CD4-positive, alpha-beta memory T cell (primary cell): Measurements from ENCODE around the gene AS3MT. TPM values are rescaled to one million over a fixed set of nuclear protein-coding genes. Genes with fewer than 3 reads are reported as not detected.

ENCODE experiments used
- CTCF ChIA-PET: fragments of 350-600 bp; sonication (Branson Sonifier 250); formaldehyde crosslinking; loops from one replicate; lab custom pipeline; 2021; ENCODE audit warnings: inconsistent platforms; ENCODE audit not compliant: partially characterized antibody; lab: Charles Lee
- POLR2A ChIA-PET: fragments of 350-600 bp; sonication (Branson Sonifier 250); formaldehyde crosslinking; loops from one replicate; lab custom pipeline; 2021; ENCODE audit not compliant: partially characterized antibody; lab: Charles Lee
- DNase-seq, 5 donors: peaks; one replicate each; pipeline versions ENCODE4 v3.0.0 to v3.0.0-alpha.2; 2020 to 2022; ENCODE audit warnings: mixed read lengths in 1 of 5
- H3K27ac ChIP-seq: one replicate; pipeline ENCODE4 v1.7.0; 2013; ENCODE audit warnings: low read depth, low read length
- H3K27me3 ChIP-seq: 2 replicates; pipeline ENCODE4 v1.7.0; 2013; ENCODE audit warnings: mild to moderate bottlenecking, low read length, moderate library complexity; ENCODE audit not compliant: insufficient read depth
- H3K36me3 ChIP-seq: 2 replicates; pipeline ENCODE4 v1.7.0; 2013; ENCODE audit warnings: mild to moderate bottlenecking, low read length, moderate library complexity; ENCODE audit not compliant: insufficient read depth
- H3K4me1 ChIP-seq: 2 replicates; pipeline ENCODE4 v1.7.0; 2013; ENCODE audit warnings: mild to moderate bottlenecking, low read length, moderate library complexity; ENCODE audit not compliant: insufficient read depth
- H3K4me3 ChIP-seq, 2 donors: one replicate each; pipeline ENCODE4 v1.7.0; 2013; ENCODE audit warnings: low read length in 2 of 2, mild to moderate bottlenecking in 1 of 2
- H3K9me3 ChIP-seq, 2 donors: one replicate each; pipeline ENCODE4 v1.7.0; 2013; ENCODE audit warnings: low read length in 2 of 2, control low read depth in 1 of 2; ENCODE audit not compliant: control insufficient read depth in 1 of 2
- H3K27ac Mint-ChIP-seq, 7 donors: one replicate each; pipeline ENCODE4 v1.8.0; 2020 to 2021; ENCODE audit warnings: mixed read lengths in 7 of 7, mild to moderate bottlenecking in 6 of 7, inconsistent platforms in 3 of 7, moderate library complexity in 3 of 7
- H3K27me3 Mint-ChIP-seq, 2 donors: one replicate each; pipeline ENCODE4 v1.8.0; 2020 to 2021; ENCODE audit warnings: mixed read lengths in 2 of 2
- H3K36me3 Mint-ChIP-seq, 2 donors: one replicate each; pipeline ENCODE4 v1.8.0; 2020 to 2021; ENCODE audit warnings: mixed read lengths in 2 of 2, inconsistent platforms in 1 of 2, mild to moderate bottlenecking in 1 of 2
- H3K4me1 Mint-ChIP-seq, 4 donors: one replicate each; pipeline ENCODE4 v1.8.0; 2020 to 2021; ENCODE audit warnings: mixed read lengths in 4 of 4, mild to moderate bottlenecking in 1 of 4
- H3K4me3 Mint-ChIP-seq, 8 donors: one replicate each; pipeline ENCODE4 v1.8.0; 2020 to 2021; ENCODE audit warnings: mixed read lengths in 8 of 8, mild to moderate bottlenecking in 7 of 8, moderate library complexity in 6 of 8, inconsistent platforms in 3 of 8
- H3K9me3 Mint-ChIP-seq, 8 donors: one replicate each; pipeline ENCODE4 v1.8.0; 2020 to 2021; ENCODE audit warnings: mixed read lengths in 8 of 8, mild to moderate bottlenecking in 5 of 8, inconsistent platforms in 3 of 8, moderate library complexity in 1 of 8
- intact Hi-C: fragments of 100-400 bp; cut with micrococcal nuclease; formaldehyde crosslinking; loops from one replicate; pipeline ENCODE4 v1.15.1; 2023
- polyA plus RNA-seq, 2 donors: library from polyadenylated mRNA; unstranded; fragments of 300-500 nt; fragmentation: Illumina TruSeq; gene quantifications; one replicate each; pipeline ENCODE4 v1.2.3, GENCODE V29; 2021
- total RNA-seq, 2 experiments: library from RNA; stranded (reverse); gene quantifications; one replicate each; pipeline ENCODE4 v1.2.3, GENCODE V29; 2021

Gene AS3MT
- total and polyA plus RNA-seq, 4 experiments from 2014 or later = 0.14 to 2.3 (median 2.3) TPM; not detected in 1

GRCh38 chr10:102945962-102946361, 76.7 kb downstream of the AS3MT start:
- H3K9me3 Mint-ChIP-seq = no peaks in the 10 kb centered on the region
- ChIA-PET POLR2A (interaction anchor here (1.2 kb wide), 1 partner anchor 14 kb away, joined by 3 read pairs; no protein-coding TSS in a partner anchor), CTCF (no interaction called here)

GRCh38 chr10:102946992-102947391, 77.7 kb downstream of the AS3MT start:
- Mint-ChIP-seq H3K27ac (no peak overlapping the region), H3K4me1 (peaks cover 0 to 7% (median 2%) of the 10 kb centered on the region in 4 donors), H3K9me3 (no peaks in the 10 kb centered on the region), H3K36me3 (peaks cover 0 to 3% of the 10 kb centered on the region in 2 donors), H3K4me3 (no peak overlapping the region), H3K27me3 (no peaks in the 10 kb centered on the region)
- Histone ChIP-seq H3K9me3 (no peaks in the 10 kb centered on the region), H3K4me3 (no peak overlapping the region), H3K36me3 (no peaks in the 10 kb centered on the region), H3K27ac (no peak overlapping the region), H3K4me1 (no peaks in the 10 kb centered on the region), H3K27me3 (no peaks in the 10 kb centered on the region)
- intact Hi-C loops = no loop called here
- no peak for DNase-seq
- ChIA-PET POLR2A (no interaction called here), CTCF (no interaction called here)

More at GRCh38 chr10:102945962-102946361, 76.7 kb downstream of the AS3MT start:
- Mint-ChIP-seq H3K4me1 (peaks cover 0 to 7% (median 2%) of the 10 kb centered on the region in 4 donors), H3K36me3 (peaks cover 3 to 7% of the 10 kb centered on the region in 2 donors), H3K27ac (peak overlapping the region in 1 of 7 donors; percentile 45), H3K4me3 (no peak overlapping the region), H3K27me3 (no peaks in the 10 kb centered on the region)
- Histone ChIP-seq H3K27me3 (no peaks in the 10 kb centered on the region), H3K36me3 (no peaks in the 10 kb centered on the region), H3K27ac (no peak overlapping the region), H3K4me3 (no peak overlapping the region), H3K9me3 (no peaks in the 10 kb centered on the region), H3K4me1 (no peaks in the 10 kb centered on the region)
- intact Hi-C loops = no loop called here
- DNase-seq = no peak

- Mint-ChIP-seq H3K36me3 (peaks cover 0 to 3% of the 10 kb centered on the region in 2 donors), H3K4me3 (no peak overlapping the region), H3K27ac (peak overlapping the region in 1 of 7 donors; percentile 18), H3K4me1 (peaks cover 0 to 7% (median 3%) of the 10 kb centered on the region in 4 donors), H3K27me3 (no peaks in the 10 kb centered on the region), H3K9me3 (no peaks in the 10 kb centered on the region)
- ChIA-PET POLR2A (no interaction called here), CTCF (no interaction called here)
- H3K27ac ChIP-seq = no peak overlapping the region
- no peaks in the 10 kb centered on the region for H3K36me3 ChIP-seq
- DNase-seq = no peak
- no peak overlapping the region for H3K4me3 ChIP-seq
- H3K9me3 ChIP-seq = no peaks in the 10 kb centered on the region
- no peaks in the 10 kb centered on the region for H3K4me1 ChIP-seq
- intact Hi-C loops = no loop called here
- no peaks in the 10 kb centered on the region for H3K27me3 ChIP-seq
Measured at GRCh38 chr10:102948176-102948575, 78.9 kb downstream of the AS3MT start.

- Histone ChIP-seq H3K9me3 (no peaks in the 10 kb centered on the region), H3K36me3 (no peaks in the 10 kb centered on the region), H3K4me1 (no peaks in the 10 kb centered on the region), H3K4me3 (no peak overlapping the region), H3K27me3 (no peaks in the 10 kb centered on the region), H3K27ac (no peak overlapping the region)
- peaks cover 0 to 7% (median 3%) of the 10 kb centered on the region in 4 donors for H3K4me1 Mint-ChIP-seq
- H3K27me3 Mint-ChIP-seq = no peaks in the 10 kb centered on the region
- ChIA-PET POLR2A (no interaction called here), CTCF (no interaction called here)
- peak overlapping the region in 1 of 7 donors; percentile 36 for H3K27ac Mint-ChIP-seq
- no peak for DNase-seq
- intact Hi-C loops = no loop called here
- H3K36me3 Mint-ChIP-seq = peaks cover 0 to 3% of the 10 kb centered on the region in 2 donors
- no peak overlapping the region for H3K4me3 Mint-ChIP-seq
- no peaks in the 10 kb centered on the region for H3K9me3 Mint-ChIP-seq
Measured at GRCh38 chr10:102948786-102949185, 79.5 kb downstream of the AS3MT start.

- H3K36me3 Mint-ChIP-seq = peaks cover 0 to 6% of the 10 kb centered on the region in 2 donors
- H3K4me1 ChIP-seq = no peaks in the 10 kb centered on the region
- no peaks in the 10 kb centered on the region for H3K9me3 ChIP-seq
- H3K4me1 Mint-ChIP-seq = peaks cover 0 to 7% (median under 1%) of the 10 kb centered on the region in 4 donors
- no peak for DNase-seq
- POLR2A ChIA-PET = no interaction called here
- H3K36me3 ChIP-seq = no peaks in the 10 kb centered on the region
- no peak overlapping the region for H3K27ac Mint-ChIP-seq
- no peaks in the 10 kb centered on the region for H3K9me3 Mint-ChIP-seq
- no peak overlapping the region for H3K27ac ChIP-seq
- no peaks in the 10 kb centered on the region for H3K27me3 Mint-ChIP-seq
- no peak overlapping the region for H3K4me3 ChIP-seq
- H3K4me3 Mint-ChIP-seq = no peak overlapping the region
- intact Hi-C loops = no loop called here
- CTCF ChIA-PET = no interaction called here
- no peaks in the 10 kb centered on the region for H3K27me3 ChIP-seq
Measured at GRCh38 chr10:102949916-102950315, 80.6 kb downstream of the AS3MT start.

GRCh38 chr10:102951316-102951715, 82.0 kb downstream of the AS3MT start:
- ChIA-PET POLR2A (no interaction called here), CTCF (interaction anchor here (0.7 kb wide), 1 partner anchor 775 kb away, joined by 3 read pairs; no protein-coding TSS in a partner anchor)

More at GRCh38 chr10:102951316-102951715, 82.0 kb downstream of the AS3MT start:
- no peaks in the 10 kb centered on the region for H3K27me3 ChIP-seq
- no peaks in the 10 kb centered on the region for H3K4me1 ChIP-seq
- peaks cover 0 to 7% (median under 1%) of the 10 kb centered on the region in 4 donors for H3K4me1 Mint-ChIP-seq
- no peaks in the 10 kb centered on the region for H3K9me3 ChIP-seq
- H3K9me3 Mint-ChIP-seq = no peaks in the 10 kb centered on the region
- no peak overlapping the region for H3K27ac Mint-ChIP-seq
- peaks cover 0 to 6% of the 10 kb centered on the region in 2 donors for H3K36me3 Mint-ChIP-seq
- H3K4me3 Mint-ChIP-seq = no peak overlapping the region
- H3K4me3 ChIP-seq = no peak overlapping the region
- no peak overlapping the region for H3K27ac ChIP-seq
- no peak for DNase-seq
- no peaks in the 10 kb centered on the region for H3K36me3 ChIP-seq
- intact Hi-C loops = no loop called here
- H3K27me3 Mint-ChIP-seq = no peaks in the 10 kb centered on the region
